NB4 (cell line): ENCODE measurements around the gene GSDME.
A peak's percentile ranks its signal among the peaks of the same experiment; 100 is the strongest.

Source experiments
- DNase-seq: peaks from one replicate; pipeline ENCODE4 v3.0.0; 2010; ENCODE audit warnings: low read depth
- H3K4me3 ChIP-seq: one replicate; pipeline ENCODE4 v1.5.1; 2011; ENCODE audit warnings: mild to moderate bottlenecking, low read depth, low read length, moderate library complexity
- MYC ChIP-seq: IDR thresholded peaks from 2 replicates; pipeline ENCODE4 v1.6.1; 2011; ENCODE audit warnings: low read depth, low read length
- POLR2A ChIP-seq: IDR thresholded peaks from 2 replicates; pipeline ENCODE4 v1.6.1; 2011; ENCODE audit warnings: mild to moderate bottlenecking; ENCODE audit not compliant: insufficient read length; ENCODE audit errors: extremely low read depth
- TF ChIP-seq, protein P1 (sequence below): IDR thresholded peaks from one replicate; pipeline ENCODE4 v1.5.1; 2012; ENCODE audit warnings: low read depth, low read length
- TF ChIP-seq, protein P2 (sequence below): IDR thresholded peaks from 2 replicates; pipeline ENCODE4 v1.6.1; 2011; ENCODE audit warnings: low read depth, low read length

The GSDME gene

DNA sequence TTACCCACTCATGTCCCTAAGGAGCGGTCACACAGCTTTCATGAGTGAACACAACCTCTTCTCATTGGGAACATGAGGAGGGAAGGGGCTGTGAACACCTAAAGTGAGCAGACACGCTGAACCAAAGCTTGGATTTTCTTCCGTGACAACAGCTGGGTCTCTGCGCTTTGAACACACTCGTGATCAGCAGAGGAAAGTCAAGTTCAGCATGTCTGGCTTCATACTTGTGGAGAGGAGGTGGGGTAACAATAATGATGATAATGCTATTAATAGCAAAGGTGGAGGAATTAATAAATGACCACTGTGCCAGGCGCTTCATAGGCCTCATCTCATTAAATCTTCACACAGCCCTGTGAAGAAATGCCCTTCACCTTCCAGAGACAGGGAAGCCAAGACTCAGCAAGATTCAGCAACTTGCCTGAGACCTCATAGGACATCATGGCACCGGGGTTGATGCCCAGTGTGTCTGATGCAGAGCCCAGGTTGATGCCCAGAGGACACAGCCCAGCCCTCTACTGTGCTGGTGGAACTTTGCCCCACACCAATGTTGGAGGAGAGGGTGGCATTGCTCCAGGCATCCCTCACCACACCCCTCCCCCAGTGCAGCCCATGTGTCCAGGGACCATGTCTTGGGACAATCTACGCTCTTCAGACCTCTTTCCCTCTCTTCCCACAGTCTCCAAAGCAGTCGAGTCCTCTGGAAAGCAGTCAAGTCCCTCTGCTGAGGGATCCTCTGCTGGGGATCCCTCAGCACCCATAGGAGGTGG is 40.6 kb downstream of the GSDME start:
- no peak for TF ChIP-seq MYC
- TF ChIP-seq POLR2A: no peak
- TF ChIP-seq, protein P1, sequence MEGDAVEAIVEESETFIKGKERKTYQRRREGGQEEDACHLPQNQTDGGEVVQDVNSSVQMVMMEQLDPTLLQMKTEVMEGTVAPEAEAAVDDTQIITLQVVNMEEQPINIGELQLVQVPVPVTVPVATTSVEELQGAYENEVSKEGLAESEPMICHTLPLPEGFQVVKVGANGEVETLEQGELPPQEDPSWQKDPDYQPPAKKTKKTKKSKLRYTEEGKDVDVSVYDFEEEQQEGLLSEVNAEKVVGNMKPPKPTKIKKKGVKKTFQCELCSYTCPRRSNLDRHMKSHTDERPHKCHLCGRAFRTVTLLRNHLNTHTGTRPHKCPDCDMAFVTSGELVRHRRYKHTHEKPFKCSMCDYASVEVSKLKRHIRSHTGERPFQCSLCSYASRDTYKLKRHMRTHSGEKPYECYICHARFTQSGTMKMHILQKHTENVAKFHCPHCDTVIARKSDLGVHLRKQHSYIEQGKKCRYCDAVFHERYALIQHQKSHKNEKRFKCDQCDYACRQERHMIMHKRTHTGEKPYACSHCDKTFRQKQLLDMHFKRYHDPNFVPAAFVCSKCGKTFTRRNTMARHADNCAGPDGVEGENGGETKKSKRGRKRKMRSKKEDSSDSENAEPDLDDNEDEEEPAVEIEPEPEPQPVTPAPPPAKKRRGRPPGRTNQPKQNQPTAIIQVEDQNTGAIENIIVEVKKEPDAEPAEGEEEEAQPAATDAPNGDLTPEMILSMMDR: no peak
- TF ChIP-seq, protein P2, sequence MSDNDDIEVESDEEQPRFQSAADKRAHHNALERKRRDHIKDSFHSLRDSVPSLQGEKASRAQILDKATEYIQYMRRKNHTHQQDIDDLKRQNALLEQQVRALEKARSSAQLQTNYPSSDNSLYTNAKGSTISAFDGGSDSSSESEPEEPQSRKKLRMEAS: no peak
- no peak for DNase-seq
- H3K4me3 ChIP-seq: no peak overlapping the region

DNA sequence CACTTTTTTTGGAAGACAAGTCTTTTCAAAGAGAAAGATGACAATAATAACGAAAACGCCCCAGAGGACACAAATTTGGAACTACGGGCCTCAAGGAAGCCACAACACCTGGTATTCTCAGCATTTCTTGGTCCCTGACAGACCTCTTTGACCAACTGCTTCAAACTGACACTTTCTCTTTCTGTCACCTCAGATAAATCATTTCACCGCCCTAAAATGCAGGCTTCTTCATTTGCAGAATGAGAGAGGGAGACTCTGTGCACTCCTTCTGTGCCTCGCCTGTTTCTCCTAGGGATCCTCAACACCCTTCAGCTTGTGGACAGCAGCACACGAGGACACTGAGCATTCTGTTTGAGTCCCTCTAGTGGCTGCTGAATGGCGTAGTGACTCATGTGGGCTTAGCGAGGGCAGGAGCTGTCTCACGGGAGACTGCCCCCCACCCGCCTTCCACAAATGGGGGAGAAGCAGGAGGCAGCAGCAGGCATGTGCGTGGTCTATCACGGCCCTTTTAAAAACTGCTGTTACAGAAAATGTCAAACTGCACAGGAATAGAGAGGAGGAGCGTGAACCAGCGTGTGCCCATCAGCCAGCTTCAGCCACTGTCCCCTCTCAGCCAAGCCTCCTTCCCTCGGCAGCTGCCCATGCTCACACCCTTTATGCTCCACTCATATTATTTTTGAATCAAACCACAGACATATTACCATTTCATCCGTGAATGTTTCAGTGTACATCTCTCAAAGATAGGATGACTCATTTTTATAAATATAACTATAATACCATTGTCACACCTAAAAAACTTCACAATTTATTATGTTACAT is 41.4 kb downstream of the GSDME start:
- no peak overlapping the region for H3K4me3 ChIP-seq
- TF ChIP-seq, protein P2: peak; percentile 65
- no peak; the same call in 1 of the 2 replicates for TF ChIP-seq MYC
- TF ChIP-seq, protein P1: peak; percentile 66
- peak; percentile 67 for DNase-seq

DNA sequence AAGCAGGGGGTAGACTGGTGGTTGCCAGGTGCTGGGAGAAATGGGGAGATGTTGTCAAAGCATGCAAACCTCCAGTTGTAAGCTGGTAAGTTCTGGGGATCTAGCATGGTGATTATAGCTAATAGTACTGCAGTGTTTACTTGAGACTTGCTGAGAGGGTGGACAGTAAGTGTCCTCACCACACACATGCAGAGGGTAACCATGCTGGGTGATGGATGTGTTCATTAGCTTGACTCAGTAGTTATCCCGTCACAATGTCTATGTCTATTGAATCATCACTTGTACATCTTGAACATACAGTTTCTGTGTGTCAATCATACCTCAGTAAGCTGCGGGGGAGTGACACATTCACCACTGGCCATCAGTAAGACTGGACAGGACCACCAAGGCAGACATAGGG is 42.1 kb downstream of the GSDME start:
- DNase-seq: no peak
- no peak for TF ChIP-seq POLR2A
- TF ChIP-seq, protein P2: no peak
- TF ChIP-seq, protein P1: no peak
- no peak for TF ChIP-seq MYC
- H3K4me3 ChIP-seq: no peak overlapping the region

DNA sequence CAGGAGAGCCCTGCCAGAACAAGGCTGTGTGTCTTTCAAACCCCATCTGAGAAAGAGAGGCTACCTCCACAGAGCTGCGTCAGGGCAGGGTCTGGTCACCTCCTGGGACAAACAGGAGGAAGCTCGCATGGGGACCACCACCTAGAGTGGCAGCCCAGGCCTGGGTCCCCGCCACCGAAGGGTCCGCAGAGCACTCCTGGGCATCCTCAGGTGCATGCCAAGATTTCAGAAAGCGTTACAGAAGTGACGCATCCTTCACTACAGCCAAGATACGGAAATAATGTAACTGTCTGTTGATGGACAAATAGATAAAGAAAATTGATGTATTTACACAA is 42.6 kb downstream of the GSDME start:
- TF ChIP-seq, protein P1: no peak
- TF ChIP-seq POLR2A (no peak), MYC (no peak)
- TF ChIP-seq, protein P2: no peak
- no peak overlapping the region for H3K4me3 ChIP-seq
- no peak for DNase-seq

GRCh38 chr7:24713850-24714675 is 43.2 kb downstream of the GSDME start:
- no peak for DNase-seq
- TF ChIP-seq POLR2A: no peak
- TF ChIP-seq, protein P1: no peak
- TF ChIP-seq, protein P2: no peak
- no peak for TF ChIP-seq MYC
- H3K4me3 ChIP-seq: no peak overlapping the region
